Liver (tissue), 9 donors: ENCODE results near the gene LEKR1. TPM values are rescaled to one million over a fixed set of nuclear protein-coding genes. Genes with fewer than 3 reads are reported as not detected.

ENCODE experiments used
- DNase-seq: peaks from one replicate; pipeline ENCODE4 v3.0.0-alpha.2; 2017; ENCODE audit warnings: low spot score
- H3K27ac ChIP-seq, 2 donors: one replicate each; pipeline ENCODE4 v1.7.0; 2013; ENCODE audit warnings: inconsistent platforms in 2 of 2, low read length in 2 of 2, control low read depth in 1 of 2, low read depth in 1 of 2, mild to moderate bottlenecking in 1 of 2
- H3K27me3 ChIP-seq, 4 donors: one replicate each; pipeline versions ENCODE4 v1.6.1 to v1.7.0; 2013; ENCODE audit warnings: low read length in 3 of 4, inconsistent platforms in 1 of 4, mild to moderate bottlenecking in 1 of 4, moderate library complexity in 1 of 4; ENCODE audit not compliant: control insufficient read depth in 4 of 4, insufficient read depth in 4 of 4
- H3K36me3 ChIP-seq, 4 donors: one replicate each; pipeline versions ENCODE4 v1.6.1 to v1.7.0; 2013; ENCODE audit warnings: low read length in 3 of 4, mild to moderate bottlenecking in 3 of 4, low read depth in 1 of 4, moderate library complexity in 1 of 4; ENCODE audit not compliant: control insufficient read depth in 4 of 4, insufficient read depth in 3 of 4
- H3K4me1 ChIP-seq, 4 donors: one replicate each; pipeline versions ENCODE4 v1.6.1 to v1.7.0; 2013; ENCODE audit warnings: low read length in 3 of 4, mild to moderate bottlenecking in 3 of 4, moderate library complexity in 1 of 4; ENCODE audit not compliant: control insufficient read depth in 4 of 4, insufficient read depth in 4 of 4
- H3K4me3 ChIP-seq, 3 donors: one replicate each; pipeline versions ENCODE4 v1.6.1 to v1.7.0; 2013; ENCODE audit warnings: low read length in 3 of 3, control low read depth in 1 of 3, low read depth in 1 of 3, mild to moderate bottlenecking in 1 of 3
- H3K9ac ChIP-seq, 2 donors: one replicate each; pipeline ENCODE4 v1.7.0; 2013; ENCODE audit warnings: low read length in 2 of 2, mild to moderate bottlenecking in 2 of 2, moderate library complexity in 2 of 2, control low read depth in 1 of 2, low read depth in 1 of 2
- H3K9me3 ChIP-seq, 4 donors: one replicate each; pipeline versions ENCODE4 v1.6.1 to v1.7.0; 2013; ENCODE audit warnings: low read length in 3 of 4; ENCODE audit not compliant: control insufficient read depth in 4 of 4
- EGR1 ChIP-seq, 2 donors: IDR thresholded peaks; 2 replicates each; pipeline ENCODE4 v1.6.1; 2016 to 2018; ENCODE audit warnings: antibody characterized with exemption in 2 of 2, low read depth in 2 of 2
- FOXA1 ChIP-seq: IDR thresholded peaks from 2 replicates; pipeline ENCODE4 v1.6.1; 2016; ENCODE audit warnings: antibody characterized with exemption
- FOXA2 ChIP-seq: IDR thresholded peaks from 2 replicates; pipeline ENCODE4 v1.6.1; 2016; ENCODE audit warnings: antibody characterized with exemption
- GABPA ChIP-seq, 2 donors: IDR thresholded peaks in 1 of 2; conservative IDR thresholded peaks in 1 of 2; 2 replicates each; pipeline ENCODE4 v1.6.1; 2016; ENCODE audit warnings: antibody characterized with exemption in 2 of 2, mild to moderate bottlenecking in 1 of 2, moderate library complexity in 1 of 2
- HNF4A ChIP-seq, 2 donors: conservative IDR thresholded peaks; 2 replicates each; pipeline ENCODE4 v1.6.1; 2016; ENCODE audit warnings: antibody characterized with exemption in 2 of 2, mild to moderate bottlenecking in 2 of 2
- HNF4G ChIP-seq: IDR thresholded peaks from 2 replicates; pipeline ENCODE4 v1.6.1; 2016; ENCODE audit warnings: antibody characterized with exemption
- JUND ChIP-seq, 2 donors: IDR thresholded peaks; 2 replicates each; pipeline ENCODE4 v1.6.1; 2016; ENCODE audit warnings: antibody characterized with exemption in 2 of 2
- NR2F2 ChIP-seq: IDR thresholded peaks from 2 replicates; pipeline ENCODE4 v1.6.1; 2016; ENCODE audit warnings: antibody characterized with exemption
- RAD21 ChIP-seq, 2 donors: IDR thresholded peaks; 2 replicates each; pipeline ENCODE4 v1.6.1; 2016; ENCODE audit warnings: antibody characterized with exemption in 2 of 2, mild to moderate bottlenecking in 2 of 2
- REST ChIP-seq: IDR thresholded peaks from 2 replicates; pipeline ENCODE4 v1.6.1; 2016; ENCODE audit warnings: antibody characterized with exemption, mild to moderate bottlenecking
- RXRA ChIP-seq, 2 donors: IDR thresholded peaks; 2 replicates each; pipeline ENCODE4 v1.6.1; 2017 to 2018; ENCODE audit warnings: antibody characterized with exemption in 2 of 2, mild to moderate bottlenecking in 1 of 2
- SP1 ChIP-seq: IDR thresholded peaks from 2 replicates; pipeline ENCODE4 v1.6.1; 2018; ENCODE audit warnings: antibody characterized with exemption, mild to moderate bottlenecking
- TAF1 ChIP-seq: conservative IDR thresholded peaks from 2 replicates; pipeline ENCODE4 v1.6.1; 2016; ENCODE audit warnings: antibody characterized with exemption, mild to moderate bottlenecking
- YY1 ChIP-seq: IDR thresholded peaks from 2 replicates; pipeline ENCODE4 v1.6.1; 2016; ENCODE audit warnings: antibody characterized with exemption, mild to moderate bottlenecking
- WGBS: extraction: QIAGEN DNeasy Blood & Tissue Kit; methylation state at CpG from one replicate; pipeline ENCODE4 v1.1.7; 2013; 5-methylcytosine and 5-hydroxymethylcytosine counted together
- polyA plus RNA-seq, 2 donors: library from polyadenylated mRNA; stranded (reverse) in 1 of 2; unstranded in 1 of 2; fragments of 200-250 nt in 1 of 2; fragments of >200 nt in 1 of 2; fragmentation: Nextera tagmentation in 1 of 2; extraction: Ambion mirVana in 1 of 2; gene quantifications; one replicate each; pipeline versions ENCODE4 v1.2.1 to v1.2.3, GENCODE V29; 2013 to 2015
- total RNA-seq, 2 donors: library from RNA; depleted of rRNA; stranded (reverse); fragments of >200 nt; gene quantifications; one replicate each; pipeline ENCODE4 v1.2.3, GENCODE V29; 2014
- TF ChIP-seq, protein P1 (sequence below): IDR thresholded peaks from 2 replicates; pipeline ENCODE4 v1.6.1; 2016; ENCODE audit warnings: antibody characterized with exemption
- TF ChIP-seq, protein P2 (sequence below): IDR thresholded peaks from 2 replicates; pipeline ENCODE4 v1.6.1; 2016; ENCODE audit warnings: antibody characterized with exemption
- TF ChIP-seq, protein P3 (sequence below): fragments of 150-350 bp; IDR thresholded peaks from 2 replicates; pipeline ENCODE4 v1.5.1; 2017; ENCODE audit warnings: improper control_type of control experiment, low read depth, low read length; ENCODE audit not compliant: missing input control
- TF ChIP-seq, protein P4 (sequence below): IDR thresholded peaks from 2 replicates; pipeline ENCODE4 v1.6.1; 2016; ENCODE audit warnings: antibody characterized with exemption
- donor health status: healthy.
- donor health status: healthy.
- donor health status: healthy.
- donor health status: healthy.
- donor health status: healthy.

LEKR1 gene
- total RNA-seq (under 1 TPM; 0.19 to 0.67 TPM), polyA plus RNA-seq (under 1 TPM; 0.22 to 0.72 TPM)

DNA sequence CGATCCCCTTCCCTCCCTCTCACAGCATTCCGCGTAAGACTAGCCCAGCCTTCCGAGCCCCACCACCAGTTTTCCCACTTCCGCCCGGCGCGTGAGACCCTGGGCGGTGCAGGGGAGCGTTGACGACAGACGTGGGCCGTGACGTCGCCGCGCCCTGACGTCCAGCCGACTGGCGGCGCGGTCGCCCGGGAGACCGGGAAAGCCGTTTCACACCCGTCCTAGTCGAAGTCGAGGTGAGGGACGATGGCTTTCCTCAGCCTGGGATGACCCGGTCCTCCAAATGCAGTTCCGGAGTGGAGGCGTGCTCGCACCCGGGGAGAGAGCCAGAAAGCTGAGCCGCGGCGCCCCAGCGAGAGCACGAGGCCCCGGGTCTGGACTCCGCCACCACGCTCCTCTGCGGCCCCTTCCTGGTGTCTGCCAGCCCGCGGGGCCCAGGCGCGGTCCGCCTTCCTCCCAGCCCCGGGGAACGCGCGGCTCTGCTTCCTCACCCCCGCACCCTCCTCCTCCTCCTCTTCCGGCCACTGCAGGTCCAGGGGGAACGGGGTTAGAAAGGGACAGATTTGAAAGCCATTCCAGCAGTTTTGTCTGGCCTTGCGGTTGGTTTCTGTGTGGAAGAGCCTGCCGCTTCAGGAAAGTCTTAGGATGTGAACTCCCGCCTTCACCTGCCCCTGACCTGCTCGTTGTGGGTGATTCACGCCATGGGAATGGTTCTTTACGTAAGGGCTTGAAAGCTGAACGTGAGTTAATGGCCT, at the start of gene LEKR1:
TSS of gene LEKR1 (plus strand) at position 210 of the 752 bp plus-strand sequence. CDS start 2,977 bp downstream, outside the sequence.
- WGBS, result under 1% methylated on average over 63 of the region's 63 CpGs
- H3K9ac ChIP-seq, result peak within 1 kb of the TSS; percentile 84 to 94
- no peaks in the 10 kb centered on the region for H3K36me3 ChIP-seq
- H3K27me3 ChIP-seq, result no peaks in the 10 kb centered on the region
- peak; percentile 85 for DNase-seq
- peak within 1 kb of the TSS; percentile 95 to 98 for H3K27ac ChIP-seq
- TF ChIP-seq SP1 (peak; percentile 33), HNF4A (conservative IDR thresholded peaks at IDR 0.05) (peak in 1 of 2 donors; percentile 5), EGR1 (IDR thresholded peaks at IDR 0.05; ENCODE audit: low read depth in 2 of 2) (peak in 1 of 2 donors; percentile 13), HNF4G (no peak), NR2F2 (no peak), GABPA (IDR thresholded peaks at IDR 0.05 in 1 of 2, conservative IDR thresholded peaks at IDR 0.05 in 1 of 2) (peak in 1 of 2 donors; percentile 30), TAF1 (no peak), RAD21 (IDR thresholded peaks at IDR 0.05) (peak in 1 of 2 donors; percentile 49), RXRA (IDR thresholded peaks at IDR 0.05) (peak in 1 of 2 donors; percentile 30), FOXA2 (no peak), YY1 (peak; percentile 28), FOXA1 (no peak), REST (peak; percentile 41), JUND (IDR thresholded peaks at IDR 0.05) (peak in 1 of 2 donors; percentile 64)
- TF ChIP-seq, protein P1, sequence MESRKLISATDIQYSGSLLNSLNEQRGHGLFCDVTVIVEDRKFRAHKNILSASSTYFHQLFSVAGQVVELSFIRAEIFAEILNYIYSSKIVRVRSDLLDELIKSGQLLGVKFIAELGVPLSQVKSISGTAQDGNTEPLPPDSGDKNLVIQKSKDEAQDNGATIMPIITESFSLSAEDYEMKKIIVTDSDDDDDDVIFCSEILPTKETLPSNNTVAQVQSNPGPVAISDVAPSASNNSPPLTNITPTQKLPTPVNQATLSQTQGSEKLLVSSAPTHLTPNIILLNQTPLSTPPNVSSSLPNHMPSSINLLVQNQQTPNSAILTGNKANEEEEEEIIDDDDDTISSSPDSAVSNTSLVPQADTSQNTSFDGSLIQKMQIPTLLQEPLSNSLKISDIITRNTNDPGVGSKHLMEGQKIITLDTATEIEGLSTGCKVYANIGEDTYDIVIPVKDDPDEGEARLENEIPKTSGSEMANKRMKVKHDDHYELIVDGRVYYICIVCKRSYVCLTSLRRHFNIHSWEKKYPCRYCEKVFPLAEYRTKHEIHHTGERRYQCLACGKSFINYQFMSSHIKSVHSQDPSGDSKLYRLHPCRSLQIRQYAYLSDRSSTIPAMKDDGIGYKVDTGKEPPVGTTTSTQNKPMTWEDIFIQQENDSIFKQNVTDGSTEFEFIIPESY, result no peak
- TF ChIP-seq, protein P2, sequence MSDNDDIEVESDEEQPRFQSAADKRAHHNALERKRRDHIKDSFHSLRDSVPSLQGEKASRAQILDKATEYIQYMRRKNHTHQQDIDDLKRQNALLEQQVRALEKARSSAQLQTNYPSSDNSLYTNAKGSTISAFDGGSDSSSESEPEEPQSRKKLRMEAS, result peak; percentile 9
- TF ChIP-seq, protein P3, sequence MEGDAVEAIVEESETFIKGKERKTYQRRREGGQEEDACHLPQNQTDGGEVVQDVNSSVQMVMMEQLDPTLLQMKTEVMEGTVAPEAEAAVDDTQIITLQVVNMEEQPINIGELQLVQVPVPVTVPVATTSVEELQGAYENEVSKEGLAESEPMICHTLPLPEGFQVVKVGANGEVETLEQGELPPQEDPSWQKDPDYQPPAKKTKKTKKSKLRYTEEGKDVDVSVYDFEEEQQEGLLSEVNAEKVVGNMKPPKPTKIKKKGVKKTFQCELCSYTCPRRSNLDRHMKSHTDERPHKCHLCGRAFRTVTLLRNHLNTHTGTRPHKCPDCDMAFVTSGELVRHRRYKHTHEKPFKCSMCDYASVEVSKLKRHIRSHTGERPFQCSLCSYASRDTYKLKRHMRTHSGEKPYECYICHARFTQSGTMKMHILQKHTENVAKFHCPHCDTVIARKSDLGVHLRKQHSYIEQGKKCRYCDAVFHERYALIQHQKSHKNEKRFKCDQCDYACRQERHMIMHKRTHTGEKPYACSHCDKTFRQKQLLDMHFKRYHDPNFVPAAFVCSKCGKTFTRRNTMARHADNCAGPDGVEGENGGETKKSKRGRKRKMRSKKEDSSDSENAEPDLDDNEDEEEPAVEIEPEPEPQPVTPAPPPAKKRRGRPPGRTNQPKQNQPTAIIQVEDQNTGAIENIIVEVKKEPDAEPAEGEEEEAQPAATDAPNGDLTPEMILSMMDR, result no peak
- TF ChIP-seq, protein P4, sequence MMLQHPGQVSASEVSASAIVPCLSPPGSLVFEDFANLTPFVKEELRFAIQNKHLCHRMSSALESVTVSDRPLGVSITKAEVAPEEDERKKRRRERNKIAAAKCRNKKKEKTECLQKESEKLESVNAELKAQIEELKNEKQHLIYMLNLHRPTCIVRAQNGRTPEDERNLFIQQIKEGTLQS, result no peak
- H3K9me3 ChIP-seq, result no peaks in the 10 kb centered on the region
- peak within 1 kb of the TSS; percentile 65 to 93 (median 79) for H3K4me3 ChIP-seq
- H3K4me1 ChIP-seq, result peaks cover 0 to 6% (median 2%) of the 10 kb centered on the region in 4 donors
